HepG2 (cell line): ENCODE results near the gene DOHH. TPM values are rescaled to one million over a fixed set of nuclear protein-coding genes. Genes with fewer than 3 reads are reported as not detected.

Experiments used
- GTF2F1 ChIP-seq: fragments of 150-350 bp; IDR thresholded peaks from 2 replicates; pipeline ENCODE4 v1.6.1; 2014; ENCODE audit warnings: low read length
- ISX ChIP-seq: sonication (generic); formaldehyde crosslinking; conservative IDR thresholded peaks from 2 replicates; pipeline ENCODE4 v1.5.0; 2020; ENCODE audit warnings: missing genetic modification reagents
- MED1 ChIP-seq: sonication (generic); formaldehyde crosslinking; IDR thresholded peaks from 2 replicates; pipeline ENCODE4 v1.4.0; 2020; ENCODE audit warnings: missing genetic modification reagents
- MYNN ChIP-seq: sonication (generic); formaldehyde crosslinking; IDR thresholded peaks from 2 replicates; pipeline ENCODE4 v1.4.0; 2020; ENCODE audit warnings: mild to moderate bottlenecking, low read depth, missing genetic modification reagents
- RFX3 ChIP-seq: IDR thresholded peaks from 2 replicates; pipeline ENCODE4 v1.6.1; 2016; ENCODE audit warnings: missing biosample characterization, missing genetic modification reagents
- ZBTB34 ChIP-seq: sonication (generic); formaldehyde crosslinking; IDR thresholded peaks from 2 replicates; pipeline ENCODE4 v1.8.0; 2022; ENCODE audit warnings: mild to moderate bottlenecking, missing genetic modification reagents
- ZMYM3 ChIP-seq: sonication (generic); formaldehyde crosslinking; IDR thresholded peaks from 2 replicates; pipeline ENCODE4 v1.5.1; 2020; ENCODE audit warnings: mild to moderate bottlenecking, missing genetic modification reagents
- ZNF256 ChIP-seq: sonication (generic); formaldehyde crosslinking; conservative IDR thresholded peaks from 2 replicates; pipeline ENCODE4 v1.4.0; 2020; ENCODE audit warnings: missing genetic modification reagents
- ZNF451 ChIP-seq: sonication (generic); formaldehyde crosslinking; IDR thresholded peaks from 2 replicates; pipeline ENCODE4 v1.5.0; 2020; ENCODE audit warnings: mild to moderate bottlenecking, missing genetic modification reagents
- ZNF629 ChIP-seq: sonication (generic); formaldehyde crosslinking; conservative IDR thresholded peaks from 2 replicates; pipeline ENCODE4 v1.5.0; 2020; ENCODE audit warnings: missing genetic modification reagents
- ZNF703 ChIP-seq: sonication (generic); formaldehyde crosslinking; IDR thresholded peaks from 2 replicates; pipeline ENCODE4 v1.5.1; 2020; ENCODE audit warnings: missing genetic modification reagents, mild to moderate bottlenecking, moderate library complexity, borderline replicate concordance
- ZNF780A ChIP-seq: sonication (generic); formaldehyde crosslinking; IDR thresholded peaks from 2 replicates; pipeline ENCODE4 v1.8.0; 2022; ENCODE audit warnings: mild to moderate bottlenecking, missing genetic modification reagents, moderate library complexity
- ZSCAN30 ChIP-seq: sonication (generic); formaldehyde crosslinking; IDR thresholded peaks from 2 replicates; pipeline ENCODE4 v1.5.0; 2020; ENCODE audit warnings: mild to moderate bottlenecking, missing genetic modification reagents
- polyA plus RNA-seq, 8 experiments: library from polyadenylated mRNA; depleted of rRNA in 3 of 8; stranded (reverse) in 7 of 8; unstranded in 1 of 8; fragments of >200 nt; fragmentation: Illumina TruSeq in 4 of 8; extraction: Trizol in 4 of 8; gene quantifications; 2 replicates each; pipeline versions ENCODE4 v1.2.1 to v1.2.3, GENCODE V29; 2011 to 2016; ENCODE audit warnings: low read depth in 4 of 8, missing spikeins in 1 of 8, mixed read lengths in 1 of 8; ENCODE audit not compliant: insufficient read depth in 1 of 8
- total RNA-seq, 5 experiments: library from RNA; depleted of rRNA; stranded (reverse); fragments of >200 nt; fragmentation: Illumina TruSeq; extraction: Trizol; gene quantifications; 2 replicates each; pipeline ENCODE4 v1.2.3, GENCODE V29; 2016; ENCODE audit warnings: low read depth in 1 of 5
- TF ChIP-seq, protein P1 (sequence below): sonication (generic); formaldehyde crosslinking; IDR thresholded peaks from 2 replicates; pipeline ENCODE4 v1.4.0; 2020; ENCODE audit warnings: missing genetic modification reagents

The DOHH gene
- total and polyA plus RNA-seq, 2 of the 13 experiments (the other 11 are each of a cell fraction or from before 2014, with no cell fraction given), result 3.5 to 13.7 TPM

- no peak for TF ChIP-seq ZBTB34 (CRISPR knock-in tag)
- no peak for TF ChIP-seq MYNN (CRISPR knock-in tag)
- TF ChIP-seq ZNF703 (CRISPR knock-in tag), result no peak
- TF ChIP-seq GTF2F1, result no peak
- 0 out of 2 replicates have a peak, but pooled peaks have one; percentile 25 for TF ChIP-seq MED1 (CRISPR knock-in tag)
- peak; percentile 89 for TF ChIP-seq ZMYM3 (CRISPR knock-in tag)
- TF ChIP-seq ZNF780A (CRISPR knock-in tag), result 0 out of 2 replicates have a peak, but pooled peaks have one; percentile 67
- TF ChIP-seq ZNF629, result peak; percentile 95
- 0 out of 2 replicates have a peak, but pooled peaks have one; percentile 12 for TF ChIP-seq ZNF451 (CRISPR knock-in tag)
- TF ChIP-seq, protein P1, sequence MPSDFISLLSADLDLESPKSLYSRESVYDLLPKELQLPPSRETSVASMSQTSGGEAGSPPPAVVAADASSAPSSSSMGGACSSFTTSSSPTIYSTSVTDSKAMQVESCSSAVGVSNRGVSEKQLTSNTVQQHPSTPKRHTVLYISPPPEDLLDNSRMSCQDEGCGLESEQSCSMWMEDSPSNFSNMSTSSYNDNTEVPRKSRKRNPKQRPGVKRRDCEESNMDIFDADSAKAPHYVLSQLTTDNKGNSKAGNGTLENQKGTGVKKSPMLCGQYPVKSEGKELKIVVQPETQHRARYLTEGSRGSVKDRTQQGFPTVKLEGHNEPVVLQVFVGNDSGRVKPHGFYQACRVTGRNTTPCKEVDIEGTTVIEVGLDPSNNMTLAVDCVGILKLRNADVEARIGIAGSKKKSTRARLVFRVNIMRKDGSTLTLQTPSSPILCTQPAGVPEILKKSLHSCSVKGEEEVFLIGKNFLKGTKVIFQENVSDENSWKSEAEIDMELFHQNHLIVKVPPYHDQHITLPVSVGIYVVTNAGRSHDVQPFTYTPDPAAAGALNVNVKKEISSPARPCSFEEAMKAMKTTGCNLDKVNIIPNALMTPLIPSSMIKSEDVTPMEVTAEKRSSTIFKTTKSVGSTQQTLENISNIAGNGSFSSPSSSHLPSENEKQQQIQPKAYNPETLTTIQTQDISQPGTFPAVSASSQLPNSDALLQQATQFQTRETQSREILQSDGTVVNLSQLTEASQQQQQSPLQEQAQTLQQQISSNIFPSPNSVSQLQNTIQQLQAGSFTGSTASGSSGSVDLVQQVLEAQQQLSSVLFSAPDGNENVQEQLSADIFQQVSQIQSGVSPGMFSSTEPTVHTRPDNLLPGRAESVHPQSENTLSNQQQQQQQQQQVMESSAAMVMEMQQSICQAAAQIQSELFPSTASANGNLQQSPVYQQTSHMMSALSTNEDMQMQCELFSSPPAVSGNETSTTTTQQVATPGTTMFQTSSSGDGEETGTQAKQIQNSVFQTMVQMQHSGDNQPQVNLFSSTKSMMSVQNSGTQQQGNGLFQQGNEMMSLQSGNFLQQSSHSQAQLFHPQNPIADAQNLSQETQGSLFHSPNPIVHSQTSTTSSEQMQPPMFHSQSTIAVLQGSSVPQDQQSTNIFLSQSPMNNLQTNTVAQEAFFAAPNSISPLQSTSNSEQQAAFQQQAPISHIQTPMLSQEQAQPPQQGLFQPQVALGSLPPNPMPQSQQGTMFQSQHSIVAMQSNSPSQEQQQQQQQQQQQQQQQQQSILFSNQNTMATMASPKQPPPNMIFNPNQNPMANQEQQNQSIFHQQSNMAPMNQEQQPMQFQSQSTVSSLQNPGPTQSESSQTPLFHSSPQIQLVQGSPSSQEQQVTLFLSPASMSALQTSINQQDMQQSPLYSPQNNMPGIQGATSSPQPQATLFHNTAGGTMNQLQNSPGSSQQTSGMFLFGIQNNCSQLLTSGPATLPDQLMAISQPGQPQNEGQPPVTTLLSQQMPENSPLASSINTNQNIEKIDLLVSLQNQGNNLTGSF (CRISPR knock-in tag), result 0 out of 2 replicates have a peak, but pooled peaks have one; percentile 29
- TF ChIP-seq ZNF256, result 0 out of 2 replicates have a peak, but pooled peaks have one; percentile 24
- TF ChIP-seq ISX (CRISPR knock-in tag), result 0 out of 2 replicates have a peak, but pooled peaks have one; percentile 57
- TF ChIP-seq RFX3 (CRISPR knock-in tag), result 0 out of 2 replicates have a peak, but pooled peaks have one; percentile 5
- TF ChIP-seq ZSCAN30 (CRISPR knock-in tag), result no peak
Observed at GRCh38 chr19:3499738-3500428, 591 bp downstream of the DOHH start (continued).
